ENCODE data around the gene RPRD1A.
"Not testable (repeated sequence)": the region's sequence is repeated elsewhere in the genome, so short reads cannot be mapped to it uniquely, and the experiment has no call there.

The RPRD1A gene

GRCh38 chr18:36067055-36067957, at the start of gene RPRD1A:
RPRD1A (minus strand) TSS chr18:36067559; CDS start chr18:36067404, 155 bp downstream.
- DNase-seq, result peak; percentile 98 to 99

GRCh38 chr18:36116771-36117170, 49.4 kb upstream of the RPRD1A start:
- not testable (repeated sequence) for DNase-seq

- no peak for DNase-seq
Observed at GRCh38 chr18:36114738-36115137, 47.4 kb upstream of the RPRD1A start.

- no peak for DNase-seq
Observed at GRCh38 chr18:36114251-36114650, 46.9 kb upstream of the RPRD1A start.

- no peak for DNase-seq
Observed at GRCh38 chr18:36112302-36112701, 44.9 kb upstream of the RPRD1A start.

- DNase-seq, result no peak
Observed at GRCh38 chr18:36109737-36110136, 42.4 kb upstream of the RPRD1A start.

- no peak for DNase-seq
Observed at GRCh38 chr18:36108601-36109000, 41.2 kb upstream of the RPRD1A start.

- DNase-seq, result no peak
Observed at GRCh38 chr18:36108196-36108595, 40.8 kb upstream of the RPRD1A start.

- DNase-seq, result no peak
Observed at GRCh38 chr18:36107477-36107876, 40.1 kb upstream of the RPRD1A start.

GRCh38 chr18:36104749-36105148, 37.4 kb upstream of the RPRD1A start:
- DNase-seq, result no peak

- no peak for DNase-seq
Observed at GRCh38 chr18:36101943-36102342, 34.6 kb upstream of the RPRD1A start.

- no peak for DNase-seq
Observed at GRCh38 chr18:36099311-36099710, 32.0 kb upstream of the RPRD1A start.

- DNase-seq, result no peak
Observed at GRCh38 chr18:36096955-36097354, 29.6 kb upstream of the RPRD1A start.

- no peak for DNase-seq
Observed at GRCh38 chr18:36095936-36096519, 28.7 kb upstream of the RPRD1A start.

GRCh38 chr18:36094431-36094830, 27.1 kb upstream of the RPRD1A start:
- DNase-seq, result no peak

- DNase-seq, result not testable (repeated sequence)
Observed at GRCh38 chr18:36092116-36092515, 24.8 kb upstream of the RPRD1A start.

GRCh38 chr18:36089001-36089400, 21.6 kb upstream of the RPRD1A start:
- DNase-seq, result no peak

- DNase-seq, result no peak
Observed at GRCh38 chr18:36088256-36088655, 20.9 kb upstream of the RPRD1A start.

- no peak for DNase-seq
Observed at GRCh38 chr18:36086186-36086585, 18.8 kb upstream of the RPRD1A start.

- DNase-seq, result no peak
Observed at GRCh38 chr18:36085195-36085594, 17.8 kb upstream of the RPRD1A start.

- DNase-seq, result no peak
Observed at GRCh38 chr18:36083729-36084128, 16.4 kb upstream of the RPRD1A start.

GRCh38 chr18:36081118-36081517, 13.8 kb upstream of the RPRD1A start:
- not testable (repeated sequence) for DNase-seq

GRCh38 chr18:36078751-36079529, 11.6 kb upstream of the RPRD1A start:
- DNase-seq, result no peak

- not testable (repeated sequence) for DNase-seq
Observed at GRCh38 chr18:36077764-36078163, 10.4 kb upstream of the RPRD1A start.

All from activated CD4-positive, alpha-beta T cell treated with anti-CD3 and anti-CD28 coated beads for 4 hours (primary cell).